ENCODE measurements around the gene FAM234B. TPM values are rescaled to one million over a fixed set of nuclear protein-coding genes. Genes with fewer than 3 reads are reported as not detected.

Gene FAM234B
- total RNA-seq, 4 donors from 2014 or later, result 3.1 to 8.0 (median 3.9) TPM

- 81 to 100% methylated on average over 1 of the region's 1 CpG for WGBS, 2 donors
- no peak overlapping the region for H3K27ac ChIP-seq
- H3K4me3 ChIP-seq, result no peak overlapping the region
- H3K9me3 ChIP-seq, result no peaks in the 10 kb centered on the region
- peaks cover 0 to 38% (median 4%) of the 10 kb centered on the region in 3 donors for H3K36me3 ChIP-seq
- TF ChIP-seq CTCF (IDR thresholded peaks at IDR 0.05), result no peak
- no peak for TF ChIP-seq POLR2A (IDR thresholded peaks at IDR 0.05)
- no peaks in the 10 kb centered on the region for H3K27me3 ChIP-seq
- intact Hi-C loops (cut with DNase I), result no loop called here
- DNase-seq, result no peak
- H3K4me1 ChIP-seq, result peaks cover 0 to 27% (median 0%) of the 10 kb centered on the region in 3 donors
Measured at GRCh38 chr12:13067322-13067721, 23.1 kb downstream of the FAM234B start.

GRCh38 chr12:13069380-13069779 lies 25.2 kb downstream of the FAM234B start:
- TF ChIP-seq POLR2A (IDR thresholded peaks at IDR 0.05) (no peak), CTCF (IDR thresholded peaks at IDR 0.05) (no peak)
- WGBS, 2 donors, result 88 to 92% methylated on average over 6 of the region's 6 CpGs
- peaks cover 0 to 22% (median 0%) of the 10 kb centered on the region in 3 donors for H3K4me1 ChIP-seq
- H3K9me3 ChIP-seq, result no peaks in the 10 kb centered on the region
- no peak for DNase-seq
- no peak overlapping the region for H3K4me3 ChIP-seq
- H3K27ac ChIP-seq, result no peak overlapping the region
- H3K36me3 ChIP-seq, result peaks cover 0 to 38% (median 4%) of the 10 kb centered on the region in 3 donors
- intact Hi-C loops (cut with DNase I), result no loop called here
- no peaks in the 10 kb centered on the region for H3K27me3 ChIP-seq

GRCh38 chr12:13071305-13072280 lies 27.4 kb downstream of the FAM234B start:
- 57 to 72% methylated on average over 10 of the region's 10 CpGs for WGBS, 2 donors
- H3K4me3 ChIP-seq, result no peak overlapping the region
- intact Hi-C loops (cut with DNase I), result no loop called here
- H3K9me3 ChIP-seq, result no peaks in the 10 kb centered on the region
- no peaks in the 10 kb centered on the region for H3K27me3 ChIP-seq
- DNase-seq, result no peak
- peak overlapping the region in 3 of 4 donors; percentile 70 to 82 (median 79) for H3K27ac ChIP-seq
- H3K4me1 ChIP-seq, result peaks cover 0 to 22% (median 0%) of the 10 kb centered on the region in 3 donors
- peaks cover 0 to 53% (median 4%) of the 10 kb centered on the region in 3 donors for H3K36me3 ChIP-seq
- TF ChIP-seq CTCF (IDR thresholded peaks at IDR 0.05) (no peak), POLR2A (IDR thresholded peaks at IDR 0.05) (no peak)

GRCh38 chr12:13073173-13073572 lies 29.0 kb downstream of the FAM234B start:
- WGBS, 2 donors, result 77 to 80% methylated on average over 3 of the region's 3 CpGs
- H3K4me3 ChIP-seq, result no peak overlapping the region
- H3K9me3 ChIP-seq, result no peaks in the 10 kb centered on the region
- no peak for DNase-seq
- no peak overlapping the region for H3K27ac ChIP-seq
- TF ChIP-seq POLR2A (IDR thresholded peaks at IDR 0.05), result no peak
- TF ChIP-seq CTCF (IDR thresholded peaks at IDR 0.05), result no peak
- no peaks in the 10 kb centered on the region for H3K27me3 ChIP-seq
- intact Hi-C loops (cut with DNase I), result no loop called here
- H3K4me1 ChIP-seq, result peaks cover 0 to 22% (median 0%) of the 10 kb centered on the region in 3 donors
- peaks cover 0 to 41% (median 1%) of the 10 kb centered on the region in 3 donors for H3K36me3 ChIP-seq
